IPS-11a (cell line): Measurements from ENCODE around the gene CTCFL.

Experiments used
- H3K4me3 ChIP-seq: one replicate; pipeline ENCODE4 v1.5.1; 2013; ENCODE audit warnings: low read depth, low read length, control low read depth

CTCFL gene

DNA sequence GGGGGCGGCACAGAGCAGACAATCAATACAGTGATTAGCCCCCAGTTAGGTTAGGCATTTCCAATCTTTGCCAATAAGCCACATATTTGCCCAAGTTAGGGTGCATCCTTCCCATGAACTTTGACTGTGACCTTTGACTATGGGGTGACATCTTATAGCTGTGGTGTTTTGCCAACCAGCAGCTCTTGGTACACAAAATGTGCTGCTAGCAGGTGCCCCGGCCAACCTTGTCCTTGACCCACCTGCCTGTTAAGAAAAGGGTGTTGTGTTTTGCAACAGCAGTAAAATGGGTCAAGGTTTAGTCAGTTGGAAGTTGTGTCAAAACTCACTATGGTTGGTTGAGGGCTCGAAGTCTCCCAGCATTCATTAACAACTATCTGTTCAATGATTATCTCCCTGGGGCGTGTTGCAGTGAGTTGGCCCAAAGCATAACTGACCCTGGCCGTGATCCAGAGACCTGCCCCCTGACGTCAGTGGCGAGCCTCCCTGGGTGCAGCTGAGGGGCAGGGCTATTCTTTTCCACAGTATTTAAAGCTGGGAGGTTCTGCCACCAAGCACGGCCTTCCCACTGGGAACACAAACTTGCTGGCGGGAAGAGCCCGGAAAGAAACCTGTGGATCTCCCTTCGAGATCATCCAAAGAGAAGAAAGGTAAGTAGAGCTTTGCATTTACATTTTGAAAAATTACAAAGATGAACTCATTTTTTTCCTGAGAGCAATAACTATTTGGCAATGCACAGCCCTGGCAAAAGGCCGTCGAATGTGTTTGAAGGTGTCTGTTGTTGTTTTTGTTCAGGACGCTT is 35.8 kb upstream of the CTCFL start, which contains the start of gene PCK1:
Gene PCK1 (plus strand): TSS at position 557 of the 802 bp plus-strand sequence. CDS start 302 bp downstream, outside the sequence.
- no peak within 1 kb of the TSS for H3K4me3 ChIP-seq

DNA sequence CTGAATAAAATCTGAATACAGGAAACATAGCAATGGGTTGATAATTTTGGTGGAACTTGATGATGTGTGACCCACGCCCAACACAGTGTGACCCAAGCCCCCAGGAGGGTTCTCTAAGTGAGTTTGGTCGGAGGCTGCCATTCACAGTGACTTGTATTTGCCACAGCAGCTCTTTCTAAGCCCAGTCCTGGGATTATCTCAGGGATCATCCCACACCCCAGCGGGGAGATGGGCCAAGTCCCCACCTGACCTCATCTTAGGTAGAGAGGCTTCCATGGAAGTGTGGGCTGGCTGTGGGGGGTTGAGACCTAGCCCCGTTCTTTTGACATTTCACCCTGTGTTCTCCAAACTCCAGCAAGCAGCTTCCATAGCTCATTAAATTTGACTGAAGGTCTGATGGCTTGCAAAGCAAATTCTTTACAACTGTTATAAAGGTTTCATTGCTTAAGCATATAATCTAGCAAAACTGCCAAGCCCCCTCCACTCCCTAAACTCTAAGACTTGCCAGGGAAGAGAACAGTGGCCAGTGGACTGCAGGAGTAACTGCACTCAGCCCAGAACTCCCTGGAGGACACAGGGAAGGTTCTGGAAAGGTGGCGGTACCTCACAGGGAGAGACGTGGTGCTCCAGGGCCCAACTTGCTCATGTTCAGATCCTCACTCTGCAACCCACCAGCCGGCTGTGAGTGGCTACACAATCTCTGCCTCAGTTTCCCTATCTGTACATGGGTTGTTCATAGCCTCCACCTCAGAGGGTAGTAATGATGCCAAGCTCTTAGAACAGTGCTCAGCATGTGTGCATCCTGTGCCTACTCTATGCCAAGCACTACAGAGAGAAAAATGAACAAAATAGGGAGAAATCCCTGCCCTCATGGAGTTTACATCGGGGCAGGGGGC is 35.0 kb upstream of the CTCFL start:
- no peak overlapping the region for H3K4me3 ChIP-seq

DNA sequence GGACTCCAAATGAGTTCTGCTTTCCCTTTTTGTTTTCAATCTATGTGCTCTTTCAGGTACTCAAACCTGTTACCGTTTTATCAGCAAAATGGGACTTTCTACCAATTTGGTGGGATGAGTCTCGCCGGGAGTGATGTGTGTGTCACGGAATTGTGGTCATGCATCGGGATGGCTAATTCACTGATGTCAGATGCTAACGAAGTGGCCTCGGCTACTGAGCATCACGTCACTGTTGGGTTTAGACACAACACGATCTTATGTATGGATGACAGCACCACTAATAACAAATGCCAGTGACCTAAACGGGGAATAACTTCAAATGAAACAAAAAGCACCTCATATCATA is 34.3 kb upstream of the CTCFL start:
- no peak overlapping the region for H3K4me3 ChIP-seq

DNA sequence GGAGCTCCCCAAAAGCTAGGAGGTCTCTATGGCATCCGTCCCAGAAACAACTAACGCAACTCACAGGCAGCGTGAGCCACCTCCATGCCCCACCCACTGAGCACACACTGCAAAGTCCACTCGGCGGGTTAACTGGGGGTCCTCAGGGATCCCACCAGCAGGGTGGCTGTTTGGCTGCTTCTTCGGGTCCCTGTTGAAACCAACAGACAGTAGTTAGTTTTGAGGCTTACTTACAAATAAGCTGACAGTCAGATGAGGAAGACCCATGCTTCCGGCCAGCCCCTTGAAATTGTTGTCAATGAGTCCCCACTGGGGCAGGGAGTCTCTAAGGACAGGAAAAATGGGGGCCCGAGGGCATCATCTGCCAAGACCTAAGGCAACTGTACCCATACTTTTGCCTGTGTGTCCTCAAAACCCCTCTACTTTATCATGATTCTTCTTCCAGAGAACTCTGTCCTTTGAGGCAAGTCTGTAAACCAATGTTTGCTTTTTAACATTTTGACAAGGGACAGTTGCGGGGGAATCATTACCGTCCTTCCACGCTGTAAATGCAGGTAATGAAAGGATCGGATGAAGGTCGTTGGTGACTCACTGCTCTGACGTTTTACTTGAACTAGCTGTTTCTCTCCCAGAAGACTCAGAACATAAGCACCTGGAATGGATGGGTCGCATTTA is 33.8 kb upstream of the CTCFL start:
- no peak overlapping the region for H3K4me3 ChIP-seq

DNA sequence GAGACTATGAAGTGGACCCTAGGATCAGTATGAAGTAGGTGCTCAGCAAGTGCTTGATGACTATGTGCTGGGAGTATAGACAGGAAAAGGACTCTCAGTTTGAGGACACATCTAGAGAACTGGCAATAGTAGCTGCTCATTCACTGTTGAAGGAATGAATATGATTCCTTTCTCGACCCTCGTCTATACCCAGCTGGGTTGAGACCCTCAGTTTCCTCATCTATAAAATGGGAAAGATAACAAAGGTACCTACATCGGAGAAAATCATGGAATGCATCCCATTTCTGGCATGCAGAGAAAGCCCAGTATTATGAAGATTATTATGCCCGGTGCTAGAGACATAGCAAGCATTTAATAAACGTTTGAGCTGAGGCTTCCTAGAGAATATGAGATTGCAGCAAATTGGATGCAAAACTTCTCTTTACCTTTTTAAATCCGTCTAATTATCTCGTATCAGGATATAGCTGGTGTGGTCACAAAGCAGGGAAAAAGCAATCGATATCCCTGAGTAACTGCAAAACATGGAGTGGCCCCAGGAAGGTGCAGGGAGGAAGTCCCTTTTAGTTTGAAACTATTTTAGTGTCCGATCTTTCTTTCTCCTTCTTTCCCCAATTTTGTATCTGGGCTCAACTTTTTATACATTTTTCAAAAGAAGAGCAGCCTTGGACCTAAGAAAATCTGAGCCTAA is 33.1 kb upstream of the CTCFL start:
- no peak overlapping the region for H3K4me3 ChIP-seq

DNA sequence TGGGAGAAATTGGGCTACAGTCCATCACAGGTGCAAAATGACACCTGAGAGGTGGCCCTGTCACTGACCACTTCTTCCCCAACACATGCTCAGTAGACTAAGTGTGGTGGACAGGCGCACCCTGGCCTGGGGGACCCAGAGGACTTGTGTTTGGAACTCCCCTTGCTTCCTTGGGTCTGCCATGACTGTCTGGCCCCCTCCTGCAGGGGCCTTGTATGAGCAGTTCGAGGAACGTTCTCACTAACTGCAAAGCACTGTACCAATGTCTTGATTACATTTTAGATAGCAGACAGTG is 32.0 kb upstream of the CTCFL start:
- H3K4me3 ChIP-seq, result no peak overlapping the region

DNA sequence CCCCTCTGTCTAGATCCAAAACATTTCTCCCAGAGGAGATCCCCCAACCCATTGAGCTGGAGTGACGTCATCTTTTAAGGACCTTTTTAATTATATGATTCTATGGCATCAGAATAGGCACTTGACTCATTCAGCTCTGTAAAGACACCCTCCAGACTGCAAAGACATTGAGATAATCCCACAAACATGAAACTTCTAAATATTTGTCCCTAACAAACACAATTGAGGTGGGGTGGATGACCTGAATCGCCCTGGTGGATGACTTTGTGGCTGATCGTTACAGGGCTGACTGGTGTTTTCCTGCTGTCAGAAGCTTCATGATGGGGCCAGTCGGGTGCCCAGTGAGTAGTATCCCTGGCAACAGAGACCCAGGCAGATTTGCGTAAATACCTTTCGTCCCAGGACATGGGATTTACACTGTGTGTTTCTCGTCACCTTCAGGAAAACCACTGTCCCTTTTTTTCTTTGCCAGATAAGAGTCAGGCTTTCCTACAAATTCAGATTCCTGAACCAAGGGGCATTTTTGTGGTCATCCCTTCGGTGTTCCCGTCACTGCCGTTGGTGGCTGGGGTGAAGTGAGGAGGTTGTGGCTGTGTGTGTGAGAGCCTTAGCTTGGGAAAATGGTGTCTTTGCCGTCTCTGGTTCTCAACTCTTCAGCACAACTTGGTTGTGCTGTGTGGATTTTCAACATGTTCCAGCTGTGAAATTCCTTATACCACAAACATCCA is 30.7 kb upstream of the CTCFL start:
- H3K4me3 ChIP-seq, result no peak overlapping the region

DNA sequence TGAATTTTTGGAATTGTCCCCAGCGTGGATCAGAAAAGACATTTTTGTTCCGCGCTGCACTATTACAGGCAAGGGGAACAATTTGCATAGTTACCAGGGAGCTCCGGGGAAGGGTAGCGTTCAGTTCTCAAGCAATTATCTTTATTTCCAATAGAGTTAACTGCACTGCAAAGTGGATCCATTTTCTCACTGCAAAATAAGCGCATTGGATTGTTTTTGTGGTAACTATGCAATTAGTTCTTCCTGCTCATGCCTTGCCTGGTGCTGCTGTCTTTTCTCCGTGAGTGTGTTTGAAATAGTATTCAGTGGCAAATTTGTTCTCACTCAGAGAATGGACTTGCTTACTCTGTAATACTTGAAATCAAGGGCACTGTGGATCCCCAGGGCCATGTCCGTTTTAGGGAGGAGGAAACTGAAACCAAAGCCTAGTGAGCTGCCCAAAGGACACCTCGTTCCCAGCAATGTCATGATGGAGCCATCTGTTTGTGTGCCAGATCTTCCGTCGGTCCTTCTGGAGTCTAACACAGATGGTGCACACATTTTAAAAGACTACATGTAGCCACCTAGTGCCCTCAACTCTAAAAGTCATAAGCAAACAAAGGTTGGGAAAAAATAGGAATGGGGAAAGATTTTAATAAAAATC is 28.6 kb upstream of the CTCFL start:
- no peak overlapping the region for H3K4me3 ChIP-seq

DNA sequence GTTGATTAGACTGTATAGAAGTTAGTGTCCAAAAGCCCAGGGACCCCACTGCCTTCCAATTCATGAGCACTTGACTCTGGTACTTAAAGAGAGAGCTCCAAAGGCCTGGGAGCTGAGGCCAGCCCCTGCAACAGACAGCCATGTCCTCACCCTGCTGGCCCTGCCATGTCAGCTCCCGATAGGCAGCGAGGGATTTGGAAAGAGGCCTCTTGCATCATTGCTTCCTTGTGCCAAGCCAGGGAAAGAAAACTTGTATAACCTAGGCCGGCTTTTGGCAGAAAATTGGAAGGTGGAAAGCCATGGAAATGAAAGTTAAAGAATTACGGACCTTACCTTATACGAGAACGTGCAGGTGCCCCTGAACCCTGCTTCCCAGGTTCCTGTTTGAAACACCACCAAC is 27.5 kb upstream of the CTCFL start:
- H3K4me3 ChIP-seq, result no peak overlapping the region

DNA sequence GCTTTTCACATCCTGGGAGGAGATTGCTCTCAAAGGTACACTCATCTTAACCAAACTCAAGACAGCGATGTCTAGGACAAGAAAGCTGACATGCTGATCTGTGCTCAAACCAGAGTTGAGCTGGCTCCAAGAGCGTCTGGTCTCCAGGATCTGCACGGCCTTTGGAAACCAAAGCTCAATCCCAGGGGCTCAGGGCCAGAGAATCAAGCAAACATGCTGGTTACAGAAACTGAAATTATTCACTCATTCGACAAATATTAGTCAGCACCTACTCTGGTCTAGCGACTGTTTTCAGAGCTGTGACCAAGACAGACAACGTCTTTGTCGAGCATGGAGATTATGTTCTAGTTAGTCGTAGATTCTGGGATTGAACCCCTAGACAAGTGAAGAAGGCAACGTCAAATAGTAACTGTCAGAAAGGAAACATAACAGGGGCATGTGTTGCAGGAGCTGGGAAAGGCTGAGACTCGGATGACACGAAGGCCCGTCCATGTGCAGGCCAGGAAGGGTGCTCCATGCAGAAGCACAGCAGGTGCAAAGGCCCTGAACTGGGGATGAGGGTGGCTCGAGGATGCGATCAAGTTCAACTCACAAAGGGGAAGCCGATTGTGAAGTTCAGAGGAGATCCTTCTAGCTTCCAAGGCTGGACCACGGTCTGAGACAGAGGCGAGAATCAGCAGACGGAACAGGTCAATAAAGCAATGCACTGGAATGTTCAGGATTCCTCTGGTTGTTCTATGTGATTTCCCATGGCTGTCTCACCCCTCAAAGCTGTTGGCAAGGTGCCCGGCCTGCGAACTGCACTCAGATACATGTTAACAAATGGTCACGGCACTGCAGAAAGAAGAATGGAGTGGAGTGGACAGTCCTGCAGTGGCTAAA is 23.5 kb upstream of the CTCFL start:
- H3K4me3 ChIP-seq, result no peak overlapping the region

DNA sequence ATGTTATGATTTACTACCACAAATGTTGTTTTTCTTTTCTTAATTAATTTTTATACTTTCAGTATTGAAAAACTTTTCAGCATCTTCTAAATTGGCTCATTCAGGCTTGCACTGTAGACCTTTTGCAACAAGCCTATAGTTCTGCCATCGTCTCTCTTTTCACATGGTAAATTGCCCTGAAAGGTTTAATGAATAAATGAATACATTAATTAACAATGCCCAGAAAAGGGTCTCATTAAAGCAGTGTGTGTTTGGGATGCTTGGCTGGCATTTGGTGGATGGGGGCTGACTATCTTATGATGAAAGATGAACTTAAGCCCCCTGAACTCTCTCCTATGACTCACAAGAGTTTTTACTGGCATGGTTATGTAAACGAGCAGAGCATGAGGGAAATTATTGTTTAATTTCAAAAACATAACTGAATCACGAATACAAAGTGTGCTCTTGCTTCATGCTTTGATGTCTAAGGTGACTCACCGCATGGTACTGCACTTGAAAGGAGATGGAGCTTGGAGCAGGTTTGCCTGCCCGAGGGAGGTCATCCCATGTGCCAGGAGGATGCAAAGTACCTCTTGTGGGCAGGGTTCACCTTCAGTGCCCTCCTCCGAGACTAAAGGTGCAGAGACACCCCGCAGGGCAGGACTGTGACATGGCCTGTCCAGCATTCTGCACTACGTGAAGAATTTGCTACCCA is 22.2 kb upstream of the CTCFL start:
- no peak overlapping the region for H3K4me3 ChIP-seq

DNA sequence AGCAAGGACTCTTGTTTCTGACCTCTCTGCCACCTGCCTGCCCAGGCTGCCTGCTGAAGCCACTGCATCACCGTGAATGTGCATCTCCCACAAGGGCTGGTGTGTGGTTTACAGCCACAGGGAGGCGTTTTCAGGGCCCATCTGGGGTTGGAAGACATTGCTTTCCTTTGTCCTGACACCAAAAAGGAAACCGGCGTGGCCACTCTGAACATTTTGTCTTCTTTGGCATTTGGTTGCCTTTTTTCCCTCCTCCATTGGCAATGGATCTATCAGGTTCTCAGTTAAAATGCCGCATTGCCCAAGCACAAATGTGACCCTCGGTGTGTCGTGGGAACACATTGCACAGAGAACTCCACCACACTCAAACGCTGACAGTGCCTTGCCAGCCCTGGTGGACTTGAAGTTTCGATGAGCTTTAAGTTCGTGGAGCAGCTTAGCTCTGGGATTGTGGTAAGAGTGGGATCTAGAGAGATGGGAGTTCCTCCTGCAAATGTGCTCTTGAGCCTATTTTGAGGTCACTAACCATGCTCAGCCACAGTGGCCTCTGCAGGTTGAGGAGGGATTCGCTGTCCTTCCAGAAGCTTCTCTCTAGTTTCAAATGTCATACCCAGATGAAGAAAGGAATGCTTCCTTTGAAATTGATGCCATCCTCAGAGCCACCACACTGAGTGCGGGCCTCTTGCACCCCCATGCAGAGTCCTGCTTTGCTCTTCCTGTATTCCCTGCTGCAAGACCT is 21.2 kb upstream of the CTCFL start:
- no peak overlapping the region for H3K4me3 ChIP-seq

DNA sequence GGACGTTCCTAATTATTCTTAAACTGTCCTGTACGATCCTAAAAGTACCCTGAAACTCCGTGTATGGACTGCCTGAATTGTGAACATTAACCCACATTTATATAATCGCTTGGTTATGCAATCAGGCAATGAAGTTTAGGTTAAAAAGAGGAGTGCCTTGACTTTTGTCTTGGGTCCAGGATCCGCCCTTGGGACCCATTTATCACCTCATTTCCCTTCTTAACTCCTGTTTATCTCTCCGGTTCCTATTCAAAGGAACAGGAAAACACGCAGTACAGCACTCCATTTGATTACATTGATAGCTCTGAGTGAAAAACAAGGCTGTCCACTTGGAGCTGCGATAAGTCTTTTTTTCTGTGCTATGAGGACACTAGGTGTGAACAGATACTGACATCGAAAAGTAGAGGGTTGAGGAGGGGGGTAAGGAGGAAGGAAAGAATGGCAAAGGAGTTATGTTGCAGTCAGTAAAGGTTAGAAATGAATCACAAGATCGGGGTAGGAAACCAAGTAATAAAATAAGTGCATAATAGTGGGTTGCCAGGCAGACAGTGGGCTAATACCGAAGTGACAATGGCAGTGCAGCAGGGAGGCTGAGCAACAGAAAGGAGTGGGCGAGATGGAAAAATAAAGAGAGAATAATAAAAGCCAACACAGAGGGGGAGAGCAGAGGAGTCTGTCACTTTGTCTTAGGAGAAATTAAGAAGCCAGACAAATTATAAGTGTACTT is 20.1 kb upstream of the CTCFL start:
- H3K4me3 ChIP-seq, result no peak overlapping the region

DNA sequence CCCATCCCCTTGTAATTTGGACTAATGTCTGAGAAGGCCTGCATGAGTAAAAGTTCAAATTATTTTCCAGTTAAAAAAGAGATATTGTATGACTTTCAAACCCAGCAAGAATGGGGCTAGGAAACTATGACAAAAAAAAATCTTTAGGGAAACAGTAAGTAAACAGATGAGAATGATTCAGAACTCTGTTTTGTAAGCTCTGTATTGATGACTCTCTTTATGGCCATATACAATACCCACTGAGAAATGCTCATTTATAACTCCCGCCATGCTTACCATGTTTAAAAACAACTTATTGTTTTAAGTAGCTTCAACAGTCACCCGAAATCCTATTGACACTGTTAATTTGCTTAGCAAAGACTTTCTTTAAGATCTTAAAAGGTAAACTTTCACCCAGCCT is 18.8 kb upstream of the CTCFL start:
- no peak overlapping the region for H3K4me3 ChIP-seq

DNA sequence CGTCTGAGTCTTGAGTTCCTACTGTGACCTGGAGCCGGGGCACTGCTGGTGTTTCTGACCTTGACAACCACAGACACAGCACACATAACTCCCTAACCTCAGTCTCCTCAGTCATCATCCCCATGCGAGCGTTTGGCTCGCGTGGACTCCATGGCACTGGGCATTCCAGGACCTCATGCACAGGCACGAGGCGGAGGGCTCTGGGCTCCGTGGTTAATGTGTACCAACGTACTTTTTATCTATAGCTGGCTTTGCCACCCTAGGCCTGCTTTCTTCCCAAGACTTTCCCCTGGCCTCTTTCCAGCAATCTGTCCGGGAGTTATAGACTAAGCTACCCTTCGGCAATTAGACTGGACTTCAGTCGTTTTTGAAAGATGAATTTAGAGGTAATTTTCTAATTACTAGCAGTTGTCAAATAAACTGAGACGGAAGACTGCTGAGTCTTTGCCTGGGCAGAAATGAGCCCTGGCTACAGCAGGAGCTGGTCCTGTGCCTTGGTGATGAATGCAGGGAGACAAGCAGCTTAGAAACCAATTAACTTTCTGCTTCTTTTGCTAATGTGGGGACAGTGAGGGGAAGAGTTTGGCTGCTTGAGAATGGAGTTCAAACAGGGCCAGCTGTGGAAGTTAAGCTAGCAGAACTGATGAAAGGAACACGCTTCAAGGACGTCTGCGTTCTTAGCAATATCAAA is 16.1 kb upstream of the CTCFL start:
- no peak overlapping the region for H3K4me3 ChIP-seq

DNA sequence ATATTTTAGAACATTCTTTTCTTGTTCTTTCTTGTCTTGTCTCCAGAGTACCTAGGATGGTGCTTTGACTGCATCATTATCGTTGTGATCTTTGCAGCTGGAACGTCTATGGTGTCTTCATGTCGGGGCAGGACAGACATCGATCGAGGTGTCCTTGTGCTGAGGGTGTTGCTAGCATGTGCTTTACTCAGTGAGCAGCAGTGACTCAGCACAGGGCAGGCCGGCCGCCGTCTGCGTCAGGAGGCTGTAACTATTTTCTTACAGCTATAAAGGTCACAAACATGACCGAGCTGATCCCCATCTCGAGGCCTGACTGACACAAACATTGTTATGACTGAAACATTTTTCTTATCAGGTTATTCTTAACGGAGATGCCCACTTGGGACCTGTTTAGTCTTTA is 14.9 kb upstream of the CTCFL start:
- no peak overlapping the region for H3K4me3 ChIP-seq

DNA sequence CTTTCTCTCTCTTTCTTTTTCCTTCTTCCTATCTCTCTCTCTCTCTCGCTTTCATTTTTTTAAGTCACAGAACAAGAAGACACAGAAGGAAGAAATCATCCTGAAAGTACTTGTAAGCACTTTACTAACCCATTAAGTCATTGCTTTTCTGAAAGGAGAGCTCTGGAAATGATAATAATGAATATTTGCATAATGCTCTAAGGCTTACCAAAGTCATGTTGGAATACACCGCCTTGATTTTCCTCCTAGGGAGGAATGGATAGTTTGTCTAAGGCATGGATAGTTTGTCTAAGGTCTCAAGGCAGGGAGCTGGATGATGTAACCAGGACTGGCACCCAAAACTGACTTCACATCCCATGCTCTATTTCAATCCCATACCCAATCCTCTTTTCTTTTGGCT is 12.9 kb upstream of the CTCFL start:
- no peak overlapping the region for H3K4me3 ChIP-seq
